Activated T-helper 9 cell treated with anti-CD3 and anti-CD28 coated beads, Interleukin-2, amount 50 U/mL, for 16 hours (primary cell): ENCODE data around the gene C11orf24.
"Not testable (repeated sequence)": the region's sequence is repeated elsewhere in the genome, so short reads cannot be mapped to it uniquely, and the experiment has no call there.

Source experiments
- DNase-seq: peaks from one replicate; pipeline ENCODE4 v3.0.0-alpha.2; 2020; ENCODE audit warnings: low read depth

The C11orf24 gene

GRCh38 chr11:68299517-68299879, 27.7 kb upstream of the C11orf24 start:
- DNase-seq, result not testable (repeated sequence)

- DNase-seq, result no peak
These were observed 27.1 kb upstream of the C11orf24 start for GRCh38 chr11:68298659-68299516.

GRCh38 chr11:68297812-68298658, 26.3 kb upstream of the C11orf24 start:
- DNase-seq, result peak; percentile 61

GRCh38 chr11:68297494-68297811, 25.7 kb upstream of the C11orf24 start:
- DNase-seq, result no peak

- no peak for DNase-seq
These were observed 25.2 kb upstream of the C11orf24 start for GRCh38 chr11:68297052-68297378.

GRCh38 chr11:68296344-68297051, 24.7 kb upstream of the C11orf24 start:
- DNase-seq, result no peak

GRCh38 chr11:68295940-68296339, 24.2 kb upstream of the C11orf24 start:
- DNase-seq, result no peak

GRCh38 chr11:68295271-68295670, 23.5 kb upstream of the C11orf24 start:
- no peak for DNase-seq

- DNase-seq, result no peak
These were observed 21.9 kb upstream of the C11orf24 start for GRCh38 chr11:68293708-68294107.

GRCh38 chr11:68289456-68289855, 17.7 kb upstream of the C11orf24 start:
- no peak for DNase-seq

- no peak for DNase-seq
These were observed 15.6 kb upstream of the C11orf24 start for GRCh38 chr11:68287419-68287818.

- not testable (repeated sequence) for DNase-seq
These were observed 12.8 kb upstream of the C11orf24 start for GRCh38 chr11:68284588-68284987.

- no peak for DNase-seq
These were observed 11.1 kb upstream of the C11orf24 start for GRCh38 chr11:68282861-68283230.

- DNase-seq, result no peak
These were observed 10.5 kb upstream of the C11orf24 start for GRCh38 chr11:68282141-68282860.

GRCh38 chr11:68279676-68280075, 7.9 kb upstream of the C11orf24 start:
- no peak for DNase-seq

- DNase-seq, result no peak
These were observed 5.1 kb upstream of the C11orf24 start for GRCh38 chr11:68276861-68277260.

- no peak for DNase-seq
These were observed 4.1 kb upstream of the C11orf24 start for GRCh38 chr11:68275721-68276507.

- DNase-seq, result no peak
These were observed 2.5 kb upstream of the C11orf24 start for GRCh38 chr11:68274306-68274705.

GRCh38 chr11:68273026-68273738, 1.4 kb upstream of the C11orf24 start:
- no peak for DNase-seq

- peak; percentile 31 for DNase-seq
These were observed 571 bp downstream of the C11orf24 start for GRCh38 chr11:68271023-68271780.
